ENCODE data around the gene OR4K17. TPM values are rescaled to one million over a fixed set of nuclear protein-coding genes. Genes with fewer than 3 reads are reported as not detected.
"Not testable (repeated sequence)": the region's sequence is repeated elsewhere in the genome, so short reads cannot be mapped to it uniquely, and the experiment has no call there.

OR4K17 gene
- total and polyA plus RNA-seq, 8 donors = 0.03 to 0.11 (median 0.08) TPM; not detected in 2

DNA sequence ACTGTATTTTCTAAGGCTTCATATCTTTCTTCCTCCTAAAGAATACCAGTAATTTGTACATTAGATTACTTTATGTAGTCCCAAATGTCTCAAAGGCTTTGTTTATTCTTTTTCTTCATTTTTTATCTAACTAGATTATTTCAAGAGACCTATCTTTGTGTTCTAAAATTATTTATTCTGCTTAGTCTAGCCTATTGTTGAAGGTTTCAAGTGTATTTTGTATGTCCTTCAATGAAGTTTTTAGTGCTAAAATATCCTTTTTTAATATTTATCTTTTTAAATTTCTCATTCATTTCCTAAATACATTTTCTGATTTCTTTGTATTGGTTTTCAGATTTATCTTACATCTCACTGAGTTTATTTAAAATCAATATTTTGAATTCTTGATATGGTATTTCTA is 53.9 kb downstream of the OR4K17 start:
- TF ChIP-seq, protein P1, sequence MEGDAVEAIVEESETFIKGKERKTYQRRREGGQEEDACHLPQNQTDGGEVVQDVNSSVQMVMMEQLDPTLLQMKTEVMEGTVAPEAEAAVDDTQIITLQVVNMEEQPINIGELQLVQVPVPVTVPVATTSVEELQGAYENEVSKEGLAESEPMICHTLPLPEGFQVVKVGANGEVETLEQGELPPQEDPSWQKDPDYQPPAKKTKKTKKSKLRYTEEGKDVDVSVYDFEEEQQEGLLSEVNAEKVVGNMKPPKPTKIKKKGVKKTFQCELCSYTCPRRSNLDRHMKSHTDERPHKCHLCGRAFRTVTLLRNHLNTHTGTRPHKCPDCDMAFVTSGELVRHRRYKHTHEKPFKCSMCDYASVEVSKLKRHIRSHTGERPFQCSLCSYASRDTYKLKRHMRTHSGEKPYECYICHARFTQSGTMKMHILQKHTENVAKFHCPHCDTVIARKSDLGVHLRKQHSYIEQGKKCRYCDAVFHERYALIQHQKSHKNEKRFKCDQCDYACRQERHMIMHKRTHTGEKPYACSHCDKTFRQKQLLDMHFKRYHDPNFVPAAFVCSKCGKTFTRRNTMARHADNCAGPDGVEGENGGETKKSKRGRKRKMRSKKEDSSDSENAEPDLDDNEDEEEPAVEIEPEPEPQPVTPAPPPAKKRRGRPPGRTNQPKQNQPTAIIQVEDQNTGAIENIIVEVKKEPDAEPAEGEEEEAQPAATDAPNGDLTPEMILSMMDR (IDR thresholded peaks at IDR 0.05) = no peak
- Histone ChIP-seq H3K27ac (no peak overlapping the region), H3K9me3 (peaks cover 0 to 21% of the 10 kb centered on the region in 2 donors), H3K4me3 (no peak overlapping the region), H3K36me3 (no peaks in the 10 kb centered on the region), H3K27me3 (no peaks in the 10 kb centered on the region), H3K4me1 (no peaks in the 10 kb centered on the region)
- intact Hi-C loops (cut with DNase I) = no loop called here
- DNase-seq = no peak
- ATAC-seq = no peak

DNA sequence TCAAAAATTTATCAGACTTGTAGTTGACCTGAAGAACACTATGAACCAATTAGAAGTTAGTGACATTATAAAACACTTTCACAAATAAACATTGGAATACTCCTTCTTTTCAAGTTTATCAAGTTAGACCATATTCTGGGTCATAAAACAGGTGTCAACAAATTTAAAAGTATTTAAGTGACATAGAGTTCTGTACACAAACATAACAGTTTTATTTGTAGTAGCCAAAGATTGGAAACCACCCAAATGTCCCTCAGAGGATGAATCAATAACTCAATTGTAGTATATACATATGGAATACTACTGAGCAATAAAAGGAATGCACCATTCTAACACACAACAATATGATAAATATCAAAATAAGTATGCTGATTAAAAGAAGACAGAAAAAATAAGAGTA is 56.6 kb downstream of the OR4K17 start:
- TF ChIP-seq, protein P1 (IDR thresholded peaks at IDR 0.05) = no peak
- H3K27ac ChIP-seq = no peak overlapping the region
- ATAC-seq (no peak), DNase-seq (no peak)
- no peaks in the 10 kb centered on the region for H3K27me3 ChIP-seq
- H3K4me3 ChIP-seq = no peak overlapping the region
- intact Hi-C loops (cut with DNase I) = no loop called here
- H3K4me1 ChIP-seq = no peaks in the 10 kb centered on the region
- H3K36me3 ChIP-seq = no peaks in the 10 kb centered on the region
- peaks cover 0 to 21% of the 10 kb centered on the region in 2 donors for H3K9me3 ChIP-seq

DNA sequence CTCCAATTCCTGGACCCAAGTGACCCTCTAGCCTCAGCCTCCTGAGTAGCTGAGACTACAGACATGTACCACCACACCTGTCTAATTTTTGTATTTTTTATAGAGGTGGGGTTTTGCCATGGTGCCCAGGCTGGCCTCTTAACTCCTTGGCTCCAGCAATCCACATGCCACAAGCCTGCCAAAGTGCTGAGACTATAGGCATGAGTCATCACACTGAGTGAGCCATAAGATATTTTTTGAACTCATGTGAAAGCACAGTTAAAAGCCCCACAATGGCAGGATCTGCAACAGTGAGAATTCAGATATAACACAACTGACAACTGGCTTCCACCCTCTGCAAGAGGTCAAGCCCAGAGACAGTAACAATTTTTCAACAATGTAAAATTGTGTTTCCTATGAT is 59.3 kb downstream of the OR4K17 start:
- peak; percentile 31 for ATAC-seq
- H3K4me3 ChIP-seq; H3K36me3 ChIP-seq; DNase-seq; H3K4me1 ChIP-seq; H3K27me3 ChIP-seq; H3K9me3 ChIP-seq; intact Hi-C loops (cut with DNase I); H3K27ac ChIP-seq: not testable (repeated sequence)

Other genes starting within 250 kb of the OR4K17 start
- not detected for gene OR4K2, start 235.6 kb upstream of the OR4K17 start, total RNA-seq
- gene OR4K2, start 235.6 kb upstream of the OR4K17 start, polyA plus RNA-seq (ENCODE audit: insufficient read length in 6 of 6) = not detected
- gene OR4K5, start 190.1 kb upstream of the OR4K17 start, total RNA-seq = not detected
- gene OR4K5, start 190.1 kb upstream of the OR4K17 start, polyA plus RNA-seq (ENCODE audit: insufficient read length in 6 of 6) = not detected
- gene OR4K1, start 179.8 kb upstream of the OR4K17 start, total RNA-seq = not detected
- not detected for gene OR4K1, start 179.8 kb upstream of the OR4K17 start, polyA plus RNA-seq (ENCODE audit: insufficient read length in 6 of 6)
- gene OR4K15, start 135.1 kb upstream of the OR4K17 start, total RNA-seq = not detected
- not detected for gene OR4K15, start 135.1 kb upstream of the OR4K17 start, polyA plus RNA-seq (ENCODE audit: insufficient read length in 6 of 6)
- gene OR4Q2, start 108.6 kb upstream of the OR4K17 start, total RNA-seq = not detected
- gene OR4Q2, start 108.6 kb upstream of the OR4K17 start, polyA plus RNA-seq (ENCODE audit: insufficient read length in 6 of 6) = not detected
- not detected for gene OR4K14, start 91.4 kb upstream of the OR4K17 start, total RNA-seq
- gene OR4K14, start 91.4 kb upstream of the OR4K17 start, polyA plus RNA-seq (ENCODE audit: insufficient read length in 6 of 6) = not detected
- not detected for gene OR4K13, start 74.7 kb upstream of the OR4K17 start, total RNA-seq
- gene OR4K13, start 74.7 kb upstream of the OR4K17 start, polyA plus RNA-seq (ENCODE audit: insufficient read length in 6 of 6) = under 1 TPM in 2 of 6 donors, not detected in 4; 0.03 TPM
- gene OR4L1, start 50.7 kb upstream of the OR4K17 start, total RNA-seq = not detected
- not detected for gene OR4L1, start 50.7 kb upstream of the OR4K17 start, polyA plus RNA-seq (ENCODE audit: insufficient read length in 6 of 6)
- gene OR4N5, start 28.1 kb downstream of the OR4K17 start, total RNA-seq = not detected
- not detected for gene OR4N5, start 28.1 kb downstream of the OR4K17 start, polyA plus RNA-seq (ENCODE audit: insufficient read length in 6 of 6)
- not detected for gene OR11G2, start 80.2 kb downstream of the OR4K17 start, total RNA-seq
- gene OR11G2, start 80.2 kb downstream of the OR4K17 start, polyA plus RNA-seq (ENCODE audit: insufficient read length in 6 of 6) = under 1 TPM in 3 of 6 donors, not detected in 3; 0.06 TPM
- gene OR11H6, start 113.0 kb downstream of the OR4K17 start, total RNA-seq = not detected
- not detected for gene OR11H6, start 113.0 kb downstream of the OR4K17 start, polyA plus RNA-seq (ENCODE audit: insufficient read length in 6 of 6)
- gene OR11H7, start 118.2 kb downstream of the OR4K17 start, total RNA-seq = not detected
- gene OR11H7, start 118.2 kb downstream of the OR4K17 start, polyA plus RNA-seq (ENCODE audit: insufficient read length in 6 of 6) = under 1 TPM; 0.32 to 0.98 (median 0.75) TPM
- not detected for gene OR11H4, start 128.5 kb downstream of the OR4K17 start, total RNA-seq
- under 1 TPM in 3 of 6 donors, not detected in 3; 0.11 to 0.20 (median 0.13) TPM for gene OR11H4, start 128.5 kb downstream of the OR4K17 start, polyA plus RNA-seq (ENCODE audit: insufficient read length in 6 of 6)
- gene TTC5, start 195.2 kb downstream of the OR4K17 start, total RNA-seq = 10 to 100 TPM; 16.6 to 18.3 TPM
- gene TTC5, start 195.2 kb downstream of the OR4K17 start, polyA plus RNA-seq (ENCODE audit: insufficient read length in 6 of 6) = 10 to 100 TPM; 22.8 to 27.6 (median 25.3) TPM
- gene CCNB1IP1, start 222.5 kb downstream of the OR4K17 start, total RNA-seq = 10 to 100 TPM; 30.0 to 31.1 TPM
- 100 to 1,000 TPM; 111 to 151 (median 135) TPM for gene CCNB1IP1, start 222.5 kb downstream of the OR4K17 start, polyA plus RNA-seq (ENCODE audit: insufficient read length in 6 of 6)
- gene PARP2, start 232.9 kb downstream of the OR4K17 start, total RNA-seq = 10 to 100 TPM; 18.0 to 24.1 TPM
- 10 to 100 TPM; 51.8 to 68.4 (median 59.3) TPM for gene PARP2, start 232.9 kb downstream of the OR4K17 start, polyA plus RNA-seq (ENCODE audit: insufficient read length in 6 of 6)

Measured in left lung (tissue), 10 donors.